ENCODE data around the gene KLK7.
"Not testable (repeated sequence)": the region's sequence is repeated elsewhere in the genome, so short reads cannot be mapped to it uniquely, and the experiment has no call there.

The KLK7 gene

DNA sequence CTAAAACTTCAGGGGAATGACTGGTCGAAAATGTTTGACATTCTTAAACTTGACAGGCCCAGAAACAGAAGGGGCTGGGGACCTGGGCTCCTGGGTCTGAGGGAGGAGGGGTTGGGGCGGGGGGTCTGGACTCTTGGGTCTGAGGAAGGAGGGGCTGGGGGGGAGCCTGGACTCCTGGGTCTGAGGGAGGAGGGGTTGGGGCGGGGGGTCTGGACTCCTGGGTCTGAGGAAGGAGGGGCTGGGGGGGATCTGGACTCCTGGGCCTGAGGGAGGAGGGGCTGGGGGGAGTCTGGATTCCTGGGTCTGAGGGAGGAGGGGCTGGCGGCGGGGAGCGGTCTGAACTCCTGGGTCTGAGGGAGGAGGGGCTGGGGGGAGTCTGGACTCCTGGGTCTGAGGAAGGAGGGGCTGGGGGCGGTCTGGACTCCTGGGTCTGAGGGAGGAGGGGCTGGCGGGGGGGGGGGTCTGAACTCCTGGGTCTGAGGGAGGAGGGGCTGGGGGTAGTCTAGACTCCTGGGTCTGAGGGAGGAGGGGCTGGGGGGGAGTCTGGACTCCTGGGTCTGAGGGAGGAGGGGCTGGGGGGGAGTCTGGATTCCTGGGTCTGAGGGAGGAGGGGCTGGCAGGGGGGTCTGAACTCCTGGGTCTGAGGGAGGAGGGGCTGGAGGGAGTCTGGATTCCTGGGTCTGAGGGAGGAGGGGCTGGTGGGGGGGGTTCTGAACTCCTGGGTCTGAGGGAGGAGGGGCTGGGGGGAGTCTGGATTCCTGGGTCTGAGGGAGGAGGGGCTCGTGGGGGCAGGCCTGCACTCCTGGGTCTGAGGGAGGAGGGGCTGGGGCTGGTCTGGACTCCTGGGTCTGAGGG lies 8.8 kb downstream of the KLK7 start:
- FAIRE-seq = no peak

DNA sequence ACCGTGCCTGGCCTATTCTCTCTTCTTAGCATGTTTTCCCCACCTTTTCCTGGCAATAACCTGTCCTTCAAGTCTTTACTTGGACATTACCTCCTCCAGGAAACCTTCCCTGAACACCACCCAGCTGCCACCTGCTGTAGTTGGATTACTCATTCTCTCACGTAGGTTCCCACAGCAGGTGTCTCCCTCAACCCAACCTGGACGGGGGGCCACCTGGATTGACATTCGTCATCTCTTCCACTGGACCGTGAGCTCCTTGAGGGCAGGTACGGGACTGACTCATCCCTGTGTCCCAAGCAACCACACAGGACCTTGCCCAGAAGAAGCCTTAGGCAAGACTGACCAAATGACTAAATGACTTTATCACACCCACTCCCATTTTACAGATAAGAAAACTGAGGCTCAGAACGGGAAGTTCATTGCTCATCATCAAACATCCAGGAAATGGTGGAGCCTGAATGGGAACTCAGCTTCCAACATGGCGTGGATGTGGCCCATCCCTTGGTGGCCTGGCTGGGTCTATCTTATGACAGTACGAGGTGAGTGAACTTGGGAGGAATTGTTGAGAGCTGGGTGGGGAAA lies 10.8 kb downstream of the KLK7 start:
- FAIRE-seq = no peak

DNA sequence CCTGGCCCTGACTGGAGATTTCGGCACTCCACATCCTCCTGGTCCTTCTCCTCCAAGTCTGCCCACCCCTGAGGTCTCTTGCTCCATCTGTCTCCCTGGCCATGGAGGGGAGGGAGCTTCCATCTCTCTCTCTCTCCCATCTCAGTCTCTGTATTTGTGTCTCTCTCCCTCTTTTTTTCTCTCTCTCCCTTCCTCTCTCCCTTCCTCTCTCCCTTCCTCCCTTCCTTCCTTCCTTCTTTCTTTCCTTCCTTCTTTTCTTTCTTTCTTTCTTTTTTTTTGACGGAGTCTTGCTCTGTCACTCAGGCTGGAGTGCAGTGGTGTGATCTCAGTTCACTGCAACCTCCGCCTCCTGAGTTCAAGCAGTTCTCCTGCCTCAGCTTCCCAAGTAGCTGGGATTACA lies 13.9 kb downstream of the KLK7 start:
- not testable (repeated sequence) for FAIRE-seq

DNA sequence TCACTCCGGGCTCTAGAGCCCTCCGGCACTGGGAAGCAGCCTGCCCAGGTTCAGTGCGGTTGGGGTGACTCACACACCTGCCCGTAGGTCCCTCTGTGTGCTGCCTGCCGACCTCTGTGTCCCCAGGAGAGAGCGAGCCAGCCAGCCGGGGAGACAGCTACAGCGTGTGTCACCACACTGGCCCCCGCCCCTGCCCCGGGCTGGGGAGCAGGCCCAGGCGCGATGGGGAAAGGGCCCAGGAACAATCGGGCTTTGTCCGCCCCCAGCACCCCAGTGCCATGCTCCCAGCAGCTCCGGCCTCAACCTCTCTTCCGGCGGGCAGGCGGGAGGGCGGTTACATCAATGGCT lies 14.3 kb downstream of the KLK7 start, which contains the start of gene KLK6:
Gene KLK6, minus strand, starts transcription at position 179 of the 348 bp plus-strand sequence. CDS start 1,487 bp downstream, outside the sequence.
- FAIRE-seq = no peak

DNA sequence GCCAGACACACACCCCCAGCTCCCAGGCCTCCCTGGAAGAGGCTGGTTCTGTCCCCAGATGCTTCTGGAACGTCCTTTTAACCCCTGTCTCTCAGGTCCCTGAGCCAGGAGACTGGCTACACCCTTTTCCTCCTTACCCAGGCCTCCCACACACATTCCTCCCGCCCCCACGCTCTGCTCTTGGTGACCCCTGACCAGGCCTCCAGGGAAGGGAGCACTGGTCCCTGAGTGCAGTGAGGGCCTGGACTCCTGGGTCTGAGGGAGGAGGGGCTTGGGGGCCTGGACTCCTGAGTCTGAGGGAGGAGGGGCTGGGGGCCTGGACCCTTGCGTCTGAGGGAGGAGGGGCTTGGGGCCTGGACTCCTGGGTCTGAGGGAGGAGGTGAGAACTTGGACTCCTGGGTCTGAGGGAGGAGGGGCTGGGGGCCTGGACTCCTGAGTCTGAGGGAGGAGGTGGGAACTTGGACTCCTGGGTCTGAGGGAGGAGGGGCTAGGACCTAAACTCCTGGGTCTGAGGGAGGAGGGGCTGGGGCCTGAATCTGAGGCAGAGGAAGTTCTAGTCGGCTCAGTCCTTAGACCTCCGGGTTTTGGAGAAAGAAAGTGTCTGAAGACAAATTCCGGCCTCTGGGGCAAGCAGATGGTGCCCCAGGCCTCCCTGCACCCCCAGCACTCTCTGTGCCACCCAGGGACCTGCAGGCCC lies 14.9 kb downstream of the KLK7 start:
- FAIRE-seq = no peak

DNA sequence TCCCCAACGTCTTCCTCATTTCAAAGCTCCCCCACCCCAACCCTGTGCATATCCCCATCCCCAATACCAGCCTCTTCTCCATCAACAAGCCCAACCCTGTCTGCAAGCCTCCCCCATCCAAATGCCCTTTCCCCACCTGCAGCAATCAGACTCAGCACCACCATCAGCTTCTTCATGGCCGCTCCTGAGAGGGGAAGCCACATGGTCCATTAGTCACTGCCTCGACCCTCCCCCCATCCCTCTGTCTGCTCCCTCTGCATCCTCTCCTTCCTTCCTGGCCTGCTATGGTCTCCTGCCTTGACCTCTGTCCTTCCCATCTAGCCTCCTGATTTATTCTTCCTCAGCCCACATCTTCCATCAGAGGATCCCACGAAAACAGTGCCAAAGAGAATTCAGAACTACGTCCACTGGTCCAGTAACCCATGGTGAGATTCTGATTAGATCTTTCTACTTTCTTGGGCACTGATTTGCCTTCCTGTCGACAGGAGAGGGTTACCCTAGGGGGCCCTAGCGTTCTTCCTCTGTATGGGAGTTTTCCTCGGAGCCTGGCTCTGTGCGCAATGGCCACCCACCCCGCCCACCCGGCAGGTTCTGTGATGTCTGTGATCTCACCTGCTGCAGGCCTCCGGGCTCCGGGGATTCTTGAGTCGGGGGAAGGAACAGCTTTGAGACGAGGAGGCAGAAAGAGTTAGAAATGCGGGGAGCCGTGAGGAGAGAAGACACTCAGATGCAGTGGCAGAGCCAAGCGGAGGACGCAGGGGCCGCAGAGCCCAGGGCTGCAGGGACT lies 15.6 kb downstream of the KLK7 start:
- no peak for FAIRE-seq

DNA sequence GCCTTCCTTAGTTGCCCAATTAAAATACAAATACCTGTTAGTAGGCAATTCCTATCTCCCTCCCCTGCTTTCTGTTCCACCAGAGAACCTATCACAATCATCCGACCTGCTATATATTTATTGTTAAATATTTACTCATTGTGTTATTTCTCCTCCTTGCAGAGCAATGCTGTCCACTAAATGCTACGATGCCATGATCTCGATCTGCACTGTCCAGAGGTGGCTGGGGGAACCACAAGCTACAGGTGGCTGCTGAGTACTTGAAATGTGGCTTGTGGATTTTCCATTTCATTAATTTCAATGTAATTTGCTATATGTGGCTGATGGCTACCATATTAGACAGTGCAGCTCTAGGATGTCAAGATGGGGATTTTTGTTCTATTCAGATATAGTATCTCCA lies 19.5 kb downstream of the KLK7 start:
- no peak for FAIRE-seq

DNA sequence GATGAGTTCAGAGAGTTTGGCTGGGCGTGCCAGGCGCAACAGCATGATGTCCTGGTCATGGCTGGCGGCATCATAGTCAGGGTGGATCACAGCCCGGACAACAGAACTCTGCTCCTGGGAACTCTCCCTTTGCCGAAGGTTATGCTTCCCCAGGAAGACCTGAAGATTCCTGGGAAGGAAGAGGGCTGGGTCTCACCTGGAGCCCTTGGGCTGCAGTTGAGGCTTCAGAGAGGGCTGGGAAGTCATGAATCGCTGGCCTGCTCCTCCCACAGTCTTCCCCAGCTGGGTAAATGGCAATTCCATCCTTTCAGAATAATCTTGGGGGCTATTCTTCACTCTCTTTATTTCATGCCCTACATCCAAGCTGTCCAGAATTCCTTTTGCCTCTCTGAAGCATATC lies 20.3 kb downstream of the KLK7 start:
- FAIRE-seq = no peak

DNA sequence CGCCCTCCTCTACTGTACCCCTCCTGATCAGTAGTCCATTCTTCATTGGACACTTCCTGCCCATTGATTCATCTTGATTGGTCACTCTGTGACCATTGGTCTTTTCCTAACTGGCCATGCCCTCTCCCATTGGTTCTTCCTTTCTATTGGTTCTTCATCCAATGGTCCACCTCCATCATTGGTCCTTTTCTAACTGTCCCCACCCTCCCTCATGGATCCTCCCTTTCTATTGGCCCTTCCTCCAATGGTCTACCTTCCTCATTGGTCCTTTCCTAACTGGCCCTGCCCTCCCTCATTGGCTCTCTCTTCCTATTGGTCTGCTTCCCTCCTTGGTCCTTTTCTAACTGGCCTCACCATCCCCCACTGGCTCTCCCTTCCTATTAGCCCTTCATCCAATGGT lies 21.5 kb downstream of the KLK7 start:
- no peak for FAIRE-seq

DNA sequence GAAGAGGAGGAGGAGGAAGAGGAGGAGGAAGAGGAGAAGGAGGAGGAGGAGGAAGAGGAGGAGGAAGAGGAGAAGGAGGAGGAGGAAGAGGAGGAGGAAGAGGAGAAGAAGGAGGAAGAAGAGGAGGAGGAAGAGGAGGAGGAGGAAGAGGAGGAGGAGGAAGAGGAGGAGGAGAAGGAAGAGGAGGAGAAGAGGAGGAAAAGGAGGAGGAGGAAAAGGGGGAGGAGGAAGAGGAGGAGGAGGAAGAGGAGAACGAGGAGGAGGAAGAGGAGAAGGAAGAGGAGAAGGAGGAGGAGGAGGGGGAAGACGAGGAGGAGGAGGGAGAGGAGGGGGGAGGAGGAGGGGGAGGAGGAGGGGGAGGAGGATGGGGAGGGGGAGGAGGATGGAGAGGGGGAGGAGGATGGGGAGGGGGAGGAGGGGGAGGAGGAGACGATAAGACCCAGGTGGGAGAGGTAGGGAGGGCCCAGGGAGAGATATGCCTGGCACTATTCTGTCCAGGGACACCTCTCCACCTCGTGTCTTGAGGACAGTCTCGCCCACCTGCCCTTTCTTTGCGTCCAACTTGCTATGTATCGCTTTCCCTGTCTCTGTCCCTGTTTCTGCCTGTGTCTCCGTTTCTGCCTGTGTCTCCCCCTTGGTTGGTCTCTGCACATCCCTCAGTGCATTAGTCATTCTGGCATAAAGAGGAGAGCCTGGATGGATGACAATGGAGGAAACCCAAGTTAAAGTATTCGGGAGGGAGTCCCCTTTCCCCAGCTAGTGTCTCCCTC lies 23.8 kb downstream of the KLK7 start:
- FAIRE-seq = no peak

DNA sequence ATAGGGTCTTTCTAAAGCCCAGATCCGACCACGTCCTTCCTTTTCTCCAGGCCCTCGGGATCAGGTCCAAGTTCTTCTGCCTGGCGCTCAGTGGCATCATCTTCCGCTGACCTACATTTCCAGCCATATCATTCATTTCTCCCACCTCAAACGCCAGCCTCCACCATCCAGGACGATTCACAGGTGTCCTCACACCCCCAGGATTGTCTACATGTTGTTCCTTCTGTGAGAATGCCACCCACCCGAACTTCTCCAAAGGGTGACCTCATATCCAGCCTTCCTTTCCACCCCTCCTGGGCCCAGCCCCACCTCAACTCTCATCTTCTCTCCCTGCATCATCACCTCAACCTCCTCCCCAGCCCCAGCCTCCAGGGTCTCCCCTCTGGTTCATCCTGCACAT lies 26.1 kb downstream of the KLK7 start:
- no peak for FAIRE-seq

DNA sequence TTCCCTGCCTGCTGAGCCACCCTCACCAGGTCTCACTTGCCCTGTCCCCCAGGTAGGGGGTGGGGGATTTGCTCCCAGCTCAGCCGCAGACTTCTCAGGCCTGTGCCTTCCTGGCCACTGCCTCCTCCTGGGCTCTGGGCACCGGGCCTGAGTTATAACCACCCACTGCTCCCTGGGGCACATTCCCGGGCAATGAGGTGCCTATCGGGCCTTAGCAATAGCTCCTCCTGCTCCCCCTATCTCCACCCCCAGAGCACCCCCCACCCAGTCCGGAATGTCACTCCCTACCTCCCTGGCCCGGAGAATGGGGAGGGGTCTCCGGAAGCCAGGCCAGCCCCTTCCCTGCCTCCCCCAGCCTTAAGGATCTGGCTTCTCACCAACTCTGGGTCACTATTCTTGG lies 30.8 kb downstream of the KLK7 start, which contains the start of gene KLK5:
Gene KLK5, minus strand, starts transcription at position 129 of the 400 bp plus-strand sequence. CDS start 381 bp downstream, outside the sequence.
- no peak for FAIRE-seq

DNA sequence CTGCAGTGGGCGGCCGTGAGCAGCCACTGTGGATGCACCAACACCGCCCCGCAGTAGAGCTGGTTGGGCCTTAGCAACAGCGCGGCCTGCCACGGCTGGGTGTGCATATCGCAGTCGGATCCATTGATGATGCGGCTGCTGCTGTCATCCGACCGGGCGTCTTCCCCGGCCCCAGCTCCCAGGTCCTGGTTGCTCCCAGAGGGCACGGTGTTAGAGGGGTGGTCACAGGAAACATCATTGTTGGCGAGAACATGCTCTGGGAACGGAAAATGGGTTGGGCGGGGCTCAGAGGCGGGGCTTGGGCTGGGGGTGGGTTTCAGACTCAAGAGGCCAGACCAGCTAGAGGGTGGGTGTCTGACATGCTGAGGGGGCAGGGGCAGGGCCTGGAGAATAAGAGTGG lies 33.9 kb downstream of the KLK7 start:
- FAIRE-seq = no peak

DNA sequence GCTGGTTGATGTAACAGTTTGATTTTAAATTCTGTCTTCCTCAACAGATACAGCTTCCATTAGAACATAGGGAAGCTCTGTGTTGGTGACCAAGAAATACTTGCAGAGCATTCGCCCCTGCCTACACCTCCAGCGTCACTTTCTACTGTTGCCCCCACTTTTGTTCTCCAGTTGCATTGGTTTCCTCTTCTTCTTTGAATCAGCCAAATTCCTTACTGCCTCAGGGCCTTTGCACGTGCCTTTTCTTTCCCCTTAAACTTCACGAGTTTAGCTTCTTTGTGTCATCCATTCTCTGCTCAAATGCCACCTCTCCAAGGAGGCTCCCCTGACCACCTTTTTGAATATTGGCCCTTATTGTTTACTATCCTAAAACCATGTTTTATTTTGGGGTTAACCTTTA lies 36.6 kb downstream of the KLK7 start:
- no peak for FAIRE-seq

DNA sequence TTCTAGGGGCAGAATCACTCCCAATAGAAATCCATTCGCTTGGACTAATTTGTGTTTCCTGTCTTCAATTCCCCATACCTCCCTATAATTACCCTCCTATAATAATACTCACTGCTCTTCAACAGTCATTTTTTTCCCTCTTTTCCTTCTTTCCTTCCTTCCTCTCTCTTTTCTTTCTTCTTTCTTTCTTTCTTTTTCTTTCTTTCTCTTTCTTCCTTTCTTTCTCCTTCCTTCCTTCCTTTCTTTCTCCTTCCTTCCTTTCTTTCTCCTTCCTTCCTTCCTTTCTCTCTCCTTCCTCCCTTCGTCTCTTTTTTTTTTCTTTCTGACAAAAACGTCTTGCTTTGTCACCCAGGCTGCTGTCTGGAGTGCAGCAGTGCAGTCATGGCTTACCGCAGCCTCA lies 38.9 kb downstream of the KLK7 start:
- FAIRE-seq = no peak

DNA sequence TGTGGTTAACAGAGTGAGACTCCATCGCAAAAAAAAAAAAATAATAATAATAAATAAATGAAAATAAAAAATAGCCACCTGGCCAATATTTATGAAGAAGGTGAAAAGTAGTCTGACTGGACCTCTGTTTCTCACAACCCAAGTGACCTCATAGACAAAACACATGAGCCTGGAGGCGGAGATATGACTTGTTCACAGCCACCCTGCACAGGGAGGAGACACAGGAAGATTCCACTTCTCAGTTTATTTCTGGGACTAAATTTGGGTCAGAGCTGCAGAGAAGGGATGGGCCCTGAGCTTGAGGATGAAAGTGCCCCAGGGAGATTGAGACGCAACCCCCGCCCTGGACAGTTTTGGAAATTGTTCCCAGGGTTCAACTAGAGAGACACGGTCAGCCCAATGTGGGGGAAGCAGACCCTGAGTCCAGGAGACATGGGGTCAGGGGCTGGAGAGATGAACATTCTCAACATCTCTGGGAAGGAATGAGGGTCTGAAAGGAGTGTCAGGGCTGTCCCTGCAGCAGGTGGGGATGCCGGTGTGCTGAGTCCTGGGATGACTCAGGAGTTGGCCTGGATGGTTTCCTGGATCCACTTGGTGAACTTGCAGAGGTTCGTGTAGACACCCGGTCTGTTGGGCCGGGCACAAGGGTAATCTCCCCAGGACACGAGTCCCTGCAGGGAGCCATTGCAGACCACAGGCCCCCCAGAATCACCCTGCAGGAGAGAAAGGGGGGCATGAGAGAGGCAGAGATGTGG lies 40.5 kb downstream of the KLK7 start:
- no peak for FAIRE-seq

DNA sequence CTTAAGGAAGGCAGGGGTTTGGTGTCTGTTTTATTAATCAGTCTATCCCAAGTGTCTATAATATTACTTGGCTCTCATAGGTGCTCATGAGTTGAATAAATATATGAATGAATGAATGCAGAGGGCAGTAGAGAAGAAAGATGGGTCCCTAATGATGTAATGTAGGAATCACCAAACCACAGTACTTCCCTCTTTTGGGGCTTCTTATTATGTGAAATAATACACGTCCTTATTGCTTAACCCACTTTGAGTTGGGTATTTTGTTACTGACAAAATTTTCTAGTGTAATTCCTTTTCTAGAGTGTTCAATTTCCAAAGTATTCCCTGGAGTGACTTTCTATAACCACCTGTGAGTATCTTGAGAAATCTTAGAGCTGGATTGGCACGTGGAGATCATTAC lies 44.1 kb downstream of the KLK7 start:
- no peak for FAIRE-seq

DNA sequence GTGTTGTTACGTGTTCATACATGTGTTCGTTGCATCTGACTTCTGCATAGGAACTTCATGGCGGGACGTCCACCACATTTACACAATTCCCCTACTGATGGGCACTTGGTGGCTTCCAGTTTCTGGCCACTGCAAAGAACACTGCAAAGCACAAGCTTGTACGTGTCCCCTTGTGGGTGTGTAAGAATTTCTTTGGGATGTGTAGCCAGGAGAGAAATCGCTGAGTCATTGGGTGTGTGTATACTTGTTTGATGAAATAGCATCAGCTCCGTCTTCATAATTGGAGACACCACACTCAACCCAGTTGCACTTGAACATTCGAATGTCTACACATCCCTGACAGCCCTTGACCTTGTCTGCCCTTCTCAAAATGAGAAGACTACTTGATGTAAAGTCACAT lies 50.1 kb downstream of the KLK7 start:
- FAIRE-seq = no peak

DNA sequence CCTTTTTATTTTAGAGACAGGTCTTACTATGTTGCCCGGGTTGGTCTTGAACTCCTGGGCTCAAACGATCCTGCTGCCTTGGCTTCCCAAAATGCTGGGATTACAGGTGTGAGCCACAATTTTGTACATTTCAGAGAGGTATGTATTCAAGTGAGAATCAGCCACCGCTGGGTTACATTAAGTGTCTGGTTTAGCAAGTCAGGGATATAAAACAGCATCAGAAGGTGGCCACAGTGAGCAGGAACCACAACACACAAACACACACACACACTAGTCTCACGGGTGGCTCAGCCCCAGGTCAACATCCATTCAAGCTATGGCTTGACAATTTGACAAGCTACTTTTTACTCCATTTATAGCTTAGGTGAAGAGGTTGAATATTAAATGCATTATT lies 51.0 kb downstream of the KLK7 start:
- no peak for FAIRE-seq

DNA sequence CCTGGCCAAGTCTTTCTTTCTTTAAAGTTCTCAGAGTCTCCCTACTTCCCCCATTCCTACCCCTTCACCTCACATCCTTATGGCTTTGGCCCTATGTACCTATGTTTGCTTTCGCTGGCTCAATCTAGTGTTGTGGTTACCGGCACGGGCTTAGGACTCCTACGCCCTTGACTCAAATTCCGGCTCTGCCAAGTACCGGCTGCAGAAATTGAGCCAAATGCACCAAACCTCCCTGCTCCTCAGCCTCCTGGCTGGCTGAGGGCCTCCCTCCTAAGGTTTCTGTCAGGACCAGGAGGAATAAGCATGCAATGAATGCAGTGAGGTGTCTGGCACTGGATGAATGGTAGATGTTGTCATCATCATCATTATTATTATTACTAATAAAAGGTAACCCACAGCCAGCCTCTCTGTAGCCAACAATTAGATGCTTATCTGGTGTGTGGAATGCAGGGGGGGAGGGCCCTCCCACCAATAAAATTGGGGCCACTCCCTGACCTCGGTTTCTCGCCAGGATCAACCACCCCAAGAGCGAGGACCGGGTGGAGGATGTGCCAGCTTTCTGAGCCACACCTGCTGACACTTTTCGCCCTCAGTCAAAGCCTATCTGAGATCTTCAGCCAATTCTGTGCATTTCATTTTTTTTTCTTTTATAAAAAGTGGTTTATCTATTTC lies 51.6 kb downstream of the KLK7 start:
- no peak for FAIRE-seq

DNA sequence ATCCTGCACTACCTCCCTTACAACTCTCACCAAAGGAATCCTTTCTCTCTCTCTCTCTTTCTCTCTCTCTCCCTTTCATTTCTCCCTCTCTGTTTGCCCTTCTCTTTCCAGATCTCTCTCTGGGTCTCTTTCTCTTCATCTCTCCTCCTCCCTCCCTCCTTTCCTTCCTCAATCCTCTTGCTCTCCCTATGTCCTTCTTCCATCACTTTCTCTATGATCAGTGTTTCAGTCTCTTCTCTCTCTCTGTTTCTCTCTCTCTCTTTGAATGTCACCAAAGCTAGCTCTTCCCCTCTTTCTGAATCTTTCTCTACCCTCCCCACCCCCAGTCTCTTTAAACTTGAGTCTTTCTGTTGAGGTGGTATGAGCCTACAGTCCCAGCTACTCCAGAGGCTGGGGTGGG lies 52.7 kb downstream of the KLK7 start:
- FAIRE-seq = no peak
